ENCODE data around the gene AMY2B.
"Not testable (repeated sequence)": the region's sequence is repeated elsewhere in the genome, so short reads cannot be mapped to it uniquely, and the experiment has no call there.

Gene AMY2B

DNA sequence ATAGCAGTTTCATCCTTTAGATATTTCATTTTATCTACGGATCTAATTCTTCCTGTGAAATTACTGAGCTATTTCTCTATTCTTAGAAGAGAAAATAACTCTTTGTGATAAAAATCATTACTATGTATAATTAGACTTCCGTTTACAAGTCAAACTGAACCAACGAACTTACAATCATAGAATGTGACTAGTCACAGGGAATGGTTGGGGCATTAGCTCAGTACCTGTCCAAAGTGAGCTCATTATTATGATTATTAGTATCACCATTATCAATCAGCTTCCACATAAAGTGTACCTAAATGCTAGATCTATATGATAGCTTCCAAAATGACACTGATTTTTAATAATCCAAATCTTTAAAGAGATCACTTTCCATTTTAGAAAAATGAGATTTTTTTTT lies 12.5 kb downstream of the AMY2B start:
- DNase-seq, result no peak
- H3K27me3 ChIP-seq, result no peaks in the 10 kb centered on the region
- no peak overlapping the region for H3K4me3 ChIP-seq (ENCODE audit: low read depth, low read length)
- H3K36me3 ChIP-seq, result no peaks in the 10 kb centered on the region
- TF ChIP-seq, protein P1, sequence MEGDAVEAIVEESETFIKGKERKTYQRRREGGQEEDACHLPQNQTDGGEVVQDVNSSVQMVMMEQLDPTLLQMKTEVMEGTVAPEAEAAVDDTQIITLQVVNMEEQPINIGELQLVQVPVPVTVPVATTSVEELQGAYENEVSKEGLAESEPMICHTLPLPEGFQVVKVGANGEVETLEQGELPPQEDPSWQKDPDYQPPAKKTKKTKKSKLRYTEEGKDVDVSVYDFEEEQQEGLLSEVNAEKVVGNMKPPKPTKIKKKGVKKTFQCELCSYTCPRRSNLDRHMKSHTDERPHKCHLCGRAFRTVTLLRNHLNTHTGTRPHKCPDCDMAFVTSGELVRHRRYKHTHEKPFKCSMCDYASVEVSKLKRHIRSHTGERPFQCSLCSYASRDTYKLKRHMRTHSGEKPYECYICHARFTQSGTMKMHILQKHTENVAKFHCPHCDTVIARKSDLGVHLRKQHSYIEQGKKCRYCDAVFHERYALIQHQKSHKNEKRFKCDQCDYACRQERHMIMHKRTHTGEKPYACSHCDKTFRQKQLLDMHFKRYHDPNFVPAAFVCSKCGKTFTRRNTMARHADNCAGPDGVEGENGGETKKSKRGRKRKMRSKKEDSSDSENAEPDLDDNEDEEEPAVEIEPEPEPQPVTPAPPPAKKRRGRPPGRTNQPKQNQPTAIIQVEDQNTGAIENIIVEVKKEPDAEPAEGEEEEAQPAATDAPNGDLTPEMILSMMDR (IDR thresholded peaks at IDR 0.05; ENCODE audit: low read depth, low read length), result no peak
- no peaks in the 10 kb centered on the region for H3K9me3 ChIP-seq
- no peaks in the 10 kb centered on the region for H3K4me1 ChIP-seq

DNA sequence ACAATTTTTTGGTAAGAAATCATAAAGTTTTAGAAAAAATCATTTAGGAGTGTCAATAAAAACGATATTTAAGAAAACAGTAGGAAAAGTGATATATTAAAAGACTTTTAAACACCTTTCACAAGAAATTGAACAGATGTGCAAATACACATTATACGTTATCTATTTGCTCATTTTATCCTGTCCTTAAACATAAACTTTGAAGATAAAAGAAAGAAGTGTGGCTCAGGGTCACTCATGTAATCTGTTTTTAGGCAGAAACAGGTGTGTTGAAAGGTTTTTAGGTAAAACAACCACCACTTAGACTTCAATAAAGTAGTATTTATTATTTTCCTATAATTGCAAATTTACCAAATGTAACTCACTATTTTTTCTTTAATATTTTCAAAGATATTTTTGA lies 13.1 kb downstream of the AMY2B start:
- TF ChIP-seq, protein P1 (IDR thresholded peaks at IDR 0.05; ENCODE audit: low read depth, low read length), result no peak
- H3K4me1 ChIP-seq, result no peaks in the 10 kb centered on the region

DNA sequence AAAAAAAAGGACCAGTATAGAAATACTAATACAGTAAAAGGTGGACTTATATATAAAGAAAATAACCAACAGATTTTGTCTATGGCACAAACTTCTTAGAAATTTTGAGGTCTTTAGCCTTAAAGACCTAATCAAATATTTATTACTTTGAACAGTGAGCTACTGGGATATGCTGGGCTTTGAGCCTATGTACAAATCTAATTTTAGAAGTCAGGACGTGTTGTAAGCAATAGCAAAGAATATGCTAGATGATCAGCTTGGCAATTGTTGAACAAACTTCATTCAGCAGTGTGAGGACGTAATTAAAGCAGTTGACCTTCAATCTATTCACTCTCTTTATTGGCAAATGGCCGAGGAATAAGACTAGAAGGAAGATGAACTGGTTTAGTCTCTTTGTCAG lies 31.4 kb downstream of the AMY2B start:
- H3K4me1 ChIP-seq; H3K27me3 ChIP-seq; H3K9me3 ChIP-seq; H3K36me3 ChIP-seq; H3K4me3 ChIP-seq (ENCODE audit: low read depth, low read length); DNase-seq: not testable (repeated sequence)

More for the DNA sequence above, 13.1 kb downstream of the AMY2B start:
- no peak for DNase-seq
- Histone ChIP-seq H3K36me3 (no peaks in the 10 kb centered on the region), H3K4me3 (ENCODE audit: low read depth, low read length) (no peak overlapping the region), H3K27me3 (no peaks in the 10 kb centered on the region), H3K9me3 (no peaks in the 10 kb centered on the region)

DNA sequence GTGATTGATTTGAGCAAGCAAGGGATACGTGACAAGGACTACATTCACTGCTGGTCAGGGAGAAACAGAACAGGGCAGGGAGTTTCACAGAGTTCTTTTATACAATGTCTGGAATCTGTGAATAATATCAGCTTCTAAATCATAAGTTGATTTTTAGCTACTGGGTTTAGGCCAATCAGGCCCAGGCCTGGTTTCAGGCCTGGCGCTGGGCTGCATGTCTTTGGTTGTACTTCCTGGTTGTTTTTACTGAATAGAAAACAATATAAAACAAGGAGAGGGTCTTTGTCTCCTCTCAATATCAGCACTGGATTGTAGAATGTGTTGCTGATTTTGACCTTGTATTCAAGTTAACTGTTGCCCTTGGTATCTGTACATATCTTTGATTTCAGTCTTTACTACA lies 45.0 kb downstream of the AMY2B start:
- Histone ChIP-seq H3K27me3 (no peaks in the 10 kb centered on the region), H3K36me3 (no peaks in the 10 kb centered on the region), H3K9me3 (no peaks in the 10 kb centered on the region), H3K4me1 (no peaks in the 10 kb centered on the region; the same call in 1 of the 2 replicates), H3K4me3 (ENCODE audit: low read depth, low read length) (no peak overlapping the region)
- TF ChIP-seq, protein P1 (IDR thresholded peaks at IDR 0.05; ENCODE audit: low read depth, low read length), result no peak
- DNase-seq, result no peak

DNA sequence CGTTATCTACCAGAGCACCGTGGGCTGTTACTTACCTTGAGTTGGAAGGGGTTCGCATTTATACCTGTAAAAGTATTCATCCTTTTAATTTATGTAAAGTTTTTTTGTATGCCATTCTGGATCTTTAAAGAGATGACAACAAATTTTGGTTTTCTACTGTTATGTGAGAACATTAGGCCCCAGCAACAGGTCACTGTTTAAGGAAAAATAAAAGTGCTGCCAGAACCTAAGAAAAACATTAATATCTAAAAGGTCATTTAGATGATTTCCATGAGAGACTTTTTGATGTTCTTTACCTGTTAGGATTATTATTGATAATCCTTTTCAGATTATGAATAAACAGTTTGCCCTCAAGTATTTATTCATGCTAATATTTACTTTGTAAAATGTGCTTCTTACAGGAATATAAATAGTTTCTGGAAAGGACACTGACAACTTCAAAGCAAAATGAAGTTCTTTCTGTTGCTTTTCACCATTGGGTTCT lies 45.6 kb downstream of the AMY2B start, which contains the start of gene AMY2A:
TSS of gene AMY2A (plus strand) at position 434 of the 484 bp plus-strand sequence. CDS start at position 448, 14 bp downstream.
- H3K27me3 ChIP-seq; H3K36me3 ChIP-seq; H3K9me3 ChIP-seq; H3K4me1 ChIP-seq; DNase-seq; H3K4me3 ChIP-seq (ENCODE audit: low read depth, low read length): not testable (repeated sequence)

DNA sequence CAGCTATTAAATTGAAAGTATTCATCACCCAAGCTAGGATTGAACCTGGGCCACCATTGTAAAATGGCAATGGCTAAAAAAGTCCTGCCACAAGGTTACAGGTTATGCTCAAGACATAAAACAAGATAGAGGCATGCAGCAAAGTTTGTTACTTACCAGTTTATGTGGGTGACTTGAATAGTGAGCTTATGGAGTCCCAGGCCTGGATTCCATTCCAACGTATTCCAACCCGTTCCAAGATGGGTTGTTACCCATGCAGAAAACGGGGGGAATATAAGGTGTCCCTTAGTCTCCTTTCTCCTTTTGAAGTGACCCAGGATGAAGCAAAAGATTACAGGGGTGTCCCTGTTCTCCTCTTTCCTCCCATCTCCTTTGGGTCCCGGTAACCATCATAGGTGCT lies 56.0 kb downstream of the AMY2B start:
- H3K9me3 ChIP-seq; DNase-seq; H3K4me3 ChIP-seq (ENCODE audit: low read depth, low read length); H3K27me3 ChIP-seq; H3K4me1 ChIP-seq; H3K36me3 ChIP-seq: not testable (repeated sequence)
